ENCODE measurements around the gene TCP1. TPM values are rescaled to one million over a fixed set of nuclear protein-coding genes. Genes with fewer than 3 reads are reported as not detected.

TCP1 gene
- total RNA-seq, 1 donor from 2014 or later = 254 TPM

DNA sequence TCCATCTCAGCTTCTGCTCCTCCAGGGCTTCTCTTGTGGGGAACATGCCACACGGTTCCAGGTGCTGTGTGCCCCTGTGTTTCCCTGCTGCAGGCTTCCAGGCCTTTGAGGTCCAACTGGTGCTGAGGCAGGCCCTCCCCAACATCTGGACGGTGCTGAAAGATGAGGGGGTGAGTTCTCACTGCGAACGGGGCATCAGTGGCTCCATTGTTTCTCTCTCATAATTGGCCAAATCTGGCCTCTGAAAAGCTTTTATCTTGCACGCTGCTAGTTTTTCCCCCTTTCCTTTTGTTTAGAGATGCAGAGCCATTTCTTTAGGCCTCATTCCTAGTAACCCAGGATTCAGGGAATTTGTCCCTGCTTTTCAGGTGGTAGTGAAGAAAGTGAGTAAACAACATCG is 19.2 kb upstream of the TCP1 start:
- DNase-seq = no peak
- no peaks in the 10 kb centered on the region for H3K4me1 Mint-ChIP-seq (ENCODE audit: low read depth, unreplicated experiment)
- TF ChIP-seq CTCF (IDR thresholded peaks at IDR 0.05; ENCODE audit: partially characterized antibody, unreplicated experiment) = no peak
- no peaks in the 10 kb centered on the region for H3K36me3 Mint-ChIP-seq (ENCODE audit: unreplicated experiment)
- H3K27me3 Mint-ChIP-seq (ENCODE audit: unreplicated experiment) = no peaks in the 10 kb centered on the region
- H3K27ac Mint-ChIP-seq (ENCODE audit: unreplicated experiment) = no peak overlapping the region
- no peak overlapping the region for H3K4me3 Mint-ChIP-seq (ENCODE audit: unreplicated experiment)
- H3K9me3 Mint-ChIP-seq (ENCODE audit: unreplicated experiment) = no peaks in the 10 kb centered on the region

GRCh38 chr6:159807150-159807858 is 17.9 kb upstream of the TCP1 start:
- H3K27me3 Mint-ChIP-seq (ENCODE audit: unreplicated experiment) = no peaks in the 10 kb centered on the region
- no peak for TF ChIP-seq CTCF (IDR thresholded peaks at IDR 0.05; ENCODE audit: partially characterized antibody, unreplicated experiment)
- no peaks in the 10 kb centered on the region for H3K4me1 Mint-ChIP-seq (ENCODE audit: low read depth, unreplicated experiment)
- H3K4me3 Mint-ChIP-seq (ENCODE audit: unreplicated experiment) = no peak overlapping the region
- no peaks in the 10 kb centered on the region for H3K36me3 Mint-ChIP-seq (ENCODE audit: unreplicated experiment)
- H3K27ac Mint-ChIP-seq (ENCODE audit: unreplicated experiment) = no peak overlapping the region
- no peaks in the 10 kb centered on the region for H3K9me3 Mint-ChIP-seq (ENCODE audit: unreplicated experiment)
- DNase-seq = no peak

GRCh38 chr6:159806021-159806458 is 16.6 kb upstream of the TCP1 start:
- Mint-ChIP-seq H3K36me3 (ENCODE audit: unreplicated experiment) (no peaks in the 10 kb centered on the region), H3K4me3 (ENCODE audit: unreplicated experiment) (no peak overlapping the region), H3K27me3 (ENCODE audit: unreplicated experiment) (no peaks in the 10 kb centered on the region), H3K9me3 (ENCODE audit: unreplicated experiment) (no peaks in the 10 kb centered on the region), H3K4me1 (ENCODE audit: low read depth, unreplicated experiment) (no peaks in the 10 kb centered on the region), H3K27ac (ENCODE audit: unreplicated experiment) (no peak overlapping the region)
- TF ChIP-seq CTCF (IDR thresholded peaks at IDR 0.05; ENCODE audit: partially characterized antibody, unreplicated experiment) = no peak
- DNase-seq = no peak

DNA sequence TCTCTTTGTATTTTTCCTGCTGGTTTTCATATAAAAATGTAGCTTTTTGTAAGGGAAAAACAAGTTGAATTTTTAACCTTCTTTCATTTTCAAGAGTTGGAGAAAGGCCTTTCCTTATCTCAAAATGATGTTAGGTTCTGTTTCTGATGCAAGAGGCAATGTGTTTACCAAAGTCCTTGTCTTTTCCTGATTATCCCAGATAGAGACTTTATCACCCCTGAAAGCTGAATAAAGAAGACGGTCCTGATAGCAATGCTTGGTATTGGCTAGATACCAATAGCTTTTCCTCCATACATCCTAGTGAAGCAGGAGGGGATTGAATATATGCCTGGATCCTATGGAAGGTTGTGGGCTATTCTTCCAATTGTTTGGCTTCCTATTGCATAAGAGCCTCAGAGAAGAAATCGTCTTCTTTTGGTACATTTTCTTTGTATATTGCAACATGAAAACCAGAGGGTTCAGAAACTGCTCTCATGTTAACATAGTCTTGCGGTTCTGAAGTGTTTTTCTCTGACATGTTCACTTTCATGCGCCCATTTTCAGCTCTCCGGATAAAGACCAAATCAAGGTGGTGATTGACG is 16.1 kb upstream of the TCP1 start:
- DNase-seq = no peak
- TF ChIP-seq CTCF (IDR thresholded peaks at IDR 0.05; ENCODE audit: partially characterized antibody, unreplicated experiment) = no peak
- H3K27ac Mint-ChIP-seq (ENCODE audit: unreplicated experiment) = no peak overlapping the region
- no peaks in the 10 kb centered on the region for H3K27me3 Mint-ChIP-seq (ENCODE audit: unreplicated experiment)
- H3K9me3 Mint-ChIP-seq (ENCODE audit: unreplicated experiment) = no peaks in the 10 kb centered on the region
- no peaks in the 10 kb centered on the region for H3K4me1 Mint-ChIP-seq (ENCODE audit: low read depth, unreplicated experiment)
- H3K4me3 Mint-ChIP-seq (ENCODE audit: unreplicated experiment) = no peak overlapping the region
- H3K36me3 Mint-ChIP-seq (ENCODE audit: unreplicated experiment) = no peaks in the 10 kb centered on the region

DNA sequence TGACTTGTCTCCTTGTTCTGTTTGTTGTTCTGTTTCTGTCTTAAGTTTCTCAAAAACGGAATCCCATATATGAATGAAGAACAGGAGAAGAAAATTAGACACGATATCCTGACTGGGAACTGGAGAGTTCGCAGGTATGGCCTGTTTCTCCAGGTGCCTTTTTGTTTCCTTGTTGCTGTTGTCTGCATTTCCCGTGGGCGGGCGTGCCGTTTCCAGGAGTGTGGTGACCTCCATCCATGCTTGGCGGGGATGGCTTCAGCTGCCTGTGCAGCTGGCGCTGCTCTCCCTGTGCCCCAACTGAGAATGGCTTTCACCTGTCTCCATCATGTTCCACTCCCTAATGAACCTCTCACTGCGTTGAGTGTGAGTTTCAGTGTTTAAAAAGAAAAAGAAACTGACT is 15.1 kb upstream of the TCP1 start:
- Mint-ChIP-seq H3K36me3 (ENCODE audit: unreplicated experiment) (no peaks in the 10 kb centered on the region), H3K27ac (ENCODE audit: unreplicated experiment) (no peak overlapping the region), H3K27me3 (ENCODE audit: unreplicated experiment) (no peaks in the 10 kb centered on the region), H3K4me1 (ENCODE audit: low read depth, unreplicated experiment) (no peaks in the 10 kb centered on the region), H3K9me3 (ENCODE audit: unreplicated experiment) (no peaks in the 10 kb centered on the region), H3K4me3 (ENCODE audit: unreplicated experiment) (no peak overlapping the region)
- TF ChIP-seq CTCF (IDR thresholded peaks at IDR 0.05; ENCODE audit: partially characterized antibody, unreplicated experiment) = no peak
- DNase-seq = no peak
